CD8-positive, alpha-beta memory T cell (primary cell): Measurements from ENCODE around the gene ABLIM2. TPM values are rescaled to one million over a fixed set of nuclear protein-coding genes. Genes with fewer than 3 reads are reported as not detected.

Source experiments
- CTCF ChIA-PET: fragments of 350-600 bp; sonication (Branson Sonifier 250); formaldehyde crosslinking; loops from one replicate; lab custom pipeline; 2021; ENCODE audit warnings: antibody characterized with exemption; lab: Charles Lee
- POLR2A ChIA-PET: fragments of 350-600 bp; sonication (Branson Sonifier 250); formaldehyde crosslinking; loops from one replicate; lab custom pipeline; 2021; ENCODE audit warnings: antibody characterized with exemption; lab: Charles Lee
- DNase-seq, 5 donors: peaks; one replicate each; pipeline versions ENCODE4 v3.0.0 to v3.0.0-alpha.2; 2020 to 2022; ENCODE audit warnings: mixed read lengths in 1 of 5
- H3K27ac ChIP-seq: one replicate; pipeline ENCODE4 v1.7.0; 2013; ENCODE audit warnings: low read depth, mild to moderate bottlenecking, low read length, moderate library complexity
- H3K27me3 ChIP-seq: 2 replicates; pipeline ENCODE4 v1.7.0; 2013; ENCODE audit warnings: low read length, mild to moderate bottlenecking; ENCODE audit not compliant: insufficient read depth, poor library complexity, severe bottlenecking
- H3K36me3 ChIP-seq: 2 replicates; pipeline ENCODE4 v1.7.0; 2013; ENCODE audit warnings: mild to moderate bottlenecking, low read length, moderate library complexity; ENCODE audit not compliant: insufficient read depth
- H3K4me1 ChIP-seq: 2 replicates; pipeline ENCODE4 v1.7.0; 2013; ENCODE audit warnings: mild to moderate bottlenecking, low read length, moderate library complexity; ENCODE audit not compliant: insufficient read depth
- H3K4me3 ChIP-seq: 2 replicates; pipeline ENCODE4 v1.7.0; 2013; ENCODE audit warnings: mild to moderate bottlenecking, low read length
- H3K9me3 ChIP-seq: 2 replicates; pipeline ENCODE4 v1.7.0; 2013; ENCODE audit warnings: mild to moderate bottlenecking, low read length
- H3K27ac Mint-ChIP-seq, 8 donors: one replicate each; pipeline ENCODE4 v1.8.0; 2020 to 2021; ENCODE audit warnings: mixed read lengths in 8 of 8, mild to moderate bottlenecking in 6 of 8, inconsistent platforms in 3 of 8, moderate library complexity in 3 of 8
- H3K27me3 Mint-ChIP-seq, 2 donors: one replicate each; pipeline ENCODE4 v1.8.0; 2020 to 2021; ENCODE audit warnings: mixed read lengths in 2 of 2, mild to moderate bottlenecking in 1 of 2, moderate library complexity in 1 of 2
- H3K36me3 Mint-ChIP-seq, 3 donors: one replicate each; pipeline ENCODE4 v1.8.0; 2020 to 2021; ENCODE audit warnings: mixed read lengths in 3 of 3, inconsistent platforms in 1 of 3, mild to moderate bottlenecking in 1 of 3
- H3K4me1 Mint-ChIP-seq, 3 donors: one replicate each; pipeline ENCODE4 v1.8.0; 2020 to 2021; ENCODE audit warnings: mixed read lengths in 3 of 3, inconsistent platforms in 1 of 3, mild to moderate bottlenecking in 1 of 3
- H3K4me3 Mint-ChIP-seq, 7 donors: one replicate each; pipeline ENCODE4 v1.8.0; 2020 to 2021; ENCODE audit warnings: mixed read lengths in 7 of 7, mild to moderate bottlenecking in 6 of 7, moderate library complexity in 4 of 7, inconsistent platforms in 2 of 7
- H3K9me3 Mint-ChIP-seq, 5 donors: one replicate each; pipeline ENCODE4 v1.8.0; 2020 to 2022; ENCODE audit warnings: mixed read lengths in 5 of 5, mild to moderate bottlenecking in 3 of 5, moderate library complexity in 2 of 5, inconsistent platforms in 1 of 5
- polyA plus RNA-seq: library from polyadenylated mRNA; unstranded; fragments of 300-500 nt; fragmentation: Illumina TruSeq; gene quantifications from one replicate; pipeline ENCODE4 v1.2.3, GENCODE V29; 2021
- total RNA-seq, 2 experiments: library from RNA; stranded (reverse); gene quantifications; one replicate each; pipeline ENCODE4 v1.2.3, GENCODE V29; 2021

ABLIM2 gene
- total and polyA plus RNA-seq, 3 experiments from 2014 or later, result 0.72 to 1.2 (median 1.1) TPM

GRCh38 chr4:8182294-8182693 is 23.7 kb upstream of the ABLIM2 start:
- no peaks in the 10 kb centered on the region for H3K36me3 ChIP-seq
- POLR2A ChIA-PET, result no interaction called here
- no peaks in the 10 kb centered on the region for H3K9me3 Mint-ChIP-seq
- H3K4me3 Mint-ChIP-seq, result no peak overlapping the region
- H3K27me3 Mint-ChIP-seq, result peaks cover 0 to 3% of the 10 kb centered on the region in 2 donors
- H3K27me3 ChIP-seq, result no peaks in the 10 kb centered on the region
- DNase-seq, result no peak
- no peak overlapping the region for H3K27ac Mint-ChIP-seq
- no peaks in the 10 kb centered on the region for H3K9me3 ChIP-seq
- no peaks in the 10 kb centered on the region for H3K36me3 Mint-ChIP-seq
- no peak overlapping the region for H3K4me3 ChIP-seq
- CTCF ChIA-PET, result no interaction called here
- no peaks in the 10 kb centered on the region for H3K4me1 ChIP-seq
- H3K4me1 Mint-ChIP-seq, result no peaks in the 10 kb centered on the region
- H3K27ac ChIP-seq, result no peak overlapping the region

DNA sequence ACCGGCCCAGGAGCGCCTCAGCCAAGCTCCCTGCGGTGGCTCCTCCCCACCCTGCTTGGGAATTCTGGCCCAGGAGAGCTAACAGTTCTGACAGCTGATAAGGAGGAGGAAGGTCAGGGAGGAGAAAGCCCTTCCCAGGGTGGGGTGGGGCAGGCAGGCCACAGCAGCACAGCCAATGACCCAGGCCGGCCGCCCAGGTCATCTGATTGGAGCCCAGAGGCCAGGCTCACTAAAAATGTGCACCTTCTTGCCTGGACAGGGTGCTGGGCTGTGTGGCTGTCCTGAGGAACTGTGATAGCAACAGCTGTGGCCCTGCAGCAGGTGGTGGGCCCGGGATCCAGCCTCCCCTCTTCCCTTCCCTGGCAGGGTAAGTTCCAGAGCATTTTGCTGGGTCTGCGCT is 23.2 kb upstream of the ABLIM2 start:
- H3K27ac Mint-ChIP-seq, result no peak overlapping the region

GRCh38 chr4:8181119-8181518 is 22.5 kb upstream of the ABLIM2 start:
- Histone ChIP-seq H3K36me3 (no peaks in the 10 kb centered on the region), H3K27me3 (no peaks in the 10 kb centered on the region), H3K9me3 (no peaks in the 10 kb centered on the region), H3K27ac (no peak overlapping the region), H3K4me1 (no peaks in the 10 kb centered on the region), H3K4me3 (no peak overlapping the region)
- DNase-seq, result no peak
- no peak overlapping the region for H3K4me3 Mint-ChIP-seq
- no peak overlapping the region for H3K27ac Mint-ChIP-seq
- H3K36me3 Mint-ChIP-seq, result no peaks in the 10 kb centered on the region
- POLR2A ChIA-PET, result no interaction called here
- peaks cover 0 to 4% (median 2%) of the 10 kb centered on the region in 3 donors for H3K4me1 Mint-ChIP-seq
- CTCF ChIA-PET, result no interaction called here
- H3K9me3 Mint-ChIP-seq, result no peaks in the 10 kb centered on the region
- peaks cover 0 to 1% of the 10 kb centered on the region in 2 donors for H3K27me3 Mint-ChIP-seq

More for the DNA sequence above, 23.2 kb upstream of the ABLIM2 start:
- Mint-ChIP-seq H3K36me3 (no peaks in the 10 kb centered on the region), H3K4me1 (peaks cover 0 to 2% (median 1%) of the 10 kb centered on the region in 3 donors), H3K27me3 (peaks cover 0 to 3% of the 10 kb centered on the region in 2 donors), H3K4me3 (no peak overlapping the region), H3K9me3 (no peaks in the 10 kb centered on the region)
- no peak for DNase-seq
- Histone ChIP-seq H3K4me1 (no peaks in the 10 kb centered on the region), H3K27me3 (no peaks in the 10 kb centered on the region), H3K27ac (no peak overlapping the region), H3K36me3 (no peaks in the 10 kb centered on the region), H3K4me3 (no peak overlapping the region), H3K9me3 (no peaks in the 10 kb centered on the region)
- CTCF ChIA-PET, result no interaction called here
- POLR2A ChIA-PET, result no interaction called here

GRCh38 chr4:8180310-8181093 is 21.9 kb upstream of the ABLIM2 start:
- H3K27ac ChIP-seq, result no peak overlapping the region
- no peak overlapping the region for H3K27ac Mint-ChIP-seq
- no peaks in the 10 kb centered on the region for H3K27me3 ChIP-seq
- no peak for DNase-seq
- no peaks in the 10 kb centered on the region for H3K36me3 ChIP-seq
- H3K27me3 Mint-ChIP-seq, result no peaks in the 10 kb centered on the region
- no peak overlapping the region for H3K4me3 Mint-ChIP-seq
- no peak overlapping the region for H3K4me3 ChIP-seq
- no peaks in the 10 kb centered on the region for H3K36me3 Mint-ChIP-seq
- H3K4me1 ChIP-seq, result no peaks in the 10 kb centered on the region
- peaks cover 0 to 4% (median 2%) of the 10 kb centered on the region in 3 donors for H3K4me1 Mint-ChIP-seq
- H3K9me3 ChIP-seq, result no peaks in the 10 kb centered on the region
- ChIA-PET POLR2A (no interaction called here), CTCF (no interaction called here)
- H3K9me3 Mint-ChIP-seq, result no peaks in the 10 kb centered on the region

GRCh38 chr4:8179771-8180170 is 21.2 kb upstream of the ABLIM2 start:
- Mint-ChIP-seq H3K27ac (no peak overlapping the region), H3K4me3 (no peak overlapping the region), H3K27me3 (no peaks in the 10 kb centered on the region), H3K36me3 (no peaks in the 10 kb centered on the region), H3K4me1 (peaks cover 0 to 4% (median 2%) of the 10 kb centered on the region in 3 donors), H3K9me3 (no peaks in the 10 kb centered on the region)
- Histone ChIP-seq H3K27ac (no peak overlapping the region), H3K4me1 (no peaks in the 10 kb centered on the region), H3K27me3 (no peaks in the 10 kb centered on the region), H3K36me3 (no peaks in the 10 kb centered on the region), H3K9me3 (no peaks in the 10 kb centered on the region), H3K4me3 (no peak overlapping the region)
- no peak for DNase-seq
- ChIA-PET CTCF (no interaction called here), POLR2A (no interaction called here)

- no peak for DNase-seq
- no peaks in the 10 kb centered on the region for H3K9me3 Mint-ChIP-seq
- Histone ChIP-seq H3K27me3 (no peaks in the 10 kb centered on the region), H3K4me3 (no peak overlapping the region), H3K4me1 (no peaks in the 10 kb centered on the region), H3K9me3 (no peaks in the 10 kb centered on the region), H3K36me3 (no peaks in the 10 kb centered on the region), H3K27ac (no peak overlapping the region)
- no peak overlapping the region for H3K4me3 Mint-ChIP-seq
- CTCF ChIA-PET, result no interaction called here
- no peak overlapping the region for H3K27ac Mint-ChIP-seq
- POLR2A ChIA-PET, result no interaction called here
- H3K4me1 Mint-ChIP-seq, result peaks cover 0 to 4% (median 2%) of the 10 kb centered on the region in 3 donors
- H3K27me3 Mint-ChIP-seq, result peaks cover 0 to 1% of the 10 kb centered on the region in 2 donors
- H3K36me3 Mint-ChIP-seq, result no peaks in the 10 kb centered on the region
Measured at GRCh38 chr4:8179074-8179473, 20.5 kb upstream of the ABLIM2 start.

- H3K36me3 Mint-ChIP-seq, result no peaks in the 10 kb centered on the region
- no peaks in the 10 kb centered on the region for H3K9me3 Mint-ChIP-seq
- H3K27me3 ChIP-seq, result no peaks in the 10 kb centered on the region
- H3K27ac ChIP-seq, result no peak overlapping the region
- peaks cover 0 to 4% (median 2%) of the 10 kb centered on the region in 3 donors for H3K4me1 Mint-ChIP-seq
- no peak for DNase-seq
- H3K4me3 ChIP-seq, result no peak overlapping the region
- peaks cover 0 to 1% of the 10 kb centered on the region in 2 donors for H3K27me3 Mint-ChIP-seq
- H3K4me1 ChIP-seq, result no peaks in the 10 kb centered on the region
- no peak overlapping the region for H3K27ac Mint-ChIP-seq
- ChIA-PET POLR2A (no interaction called here), CTCF (interaction anchor here (2.6 kb wide), 1 partner anchor 225 kb away, joined by 15 read pairs; no protein-coding TSS in a partner anchor)
- H3K36me3 ChIP-seq, result no peaks in the 10 kb centered on the region
- H3K4me3 Mint-ChIP-seq, result no peak overlapping the region
- no peaks in the 10 kb centered on the region for H3K9me3 ChIP-seq
Measured at GRCh38 chr4:8177956-8178355, 19.3 kb upstream of the ABLIM2 start.

DNA sequence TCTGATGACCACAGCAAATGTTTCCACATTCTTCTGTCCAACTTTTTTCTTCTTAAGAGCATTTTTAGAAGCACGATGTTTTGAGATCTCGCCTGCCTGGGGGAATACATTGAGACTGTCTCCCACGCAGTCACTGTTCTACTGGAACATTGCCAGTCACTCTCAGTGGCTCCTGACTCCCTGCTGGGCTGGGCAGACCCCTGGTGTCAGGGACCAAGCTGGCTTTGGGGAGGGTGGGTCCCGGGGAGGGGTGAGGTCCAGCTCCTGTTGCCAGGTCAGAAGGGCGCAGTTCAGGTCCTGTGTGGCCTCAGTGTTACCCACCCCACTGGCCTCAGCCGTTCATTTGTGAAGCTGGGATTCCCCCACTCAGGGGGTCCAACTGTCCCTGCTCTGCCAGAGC is 18.9 kb upstream of the ABLIM2 start:
- Histone ChIP-seq H3K9me3 (no peaks in the 10 kb centered on the region), H3K27ac (no peak overlapping the region), H3K27me3 (no peaks in the 10 kb centered on the region), H3K36me3 (no peaks in the 10 kb centered on the region), H3K4me1 (no peaks in the 10 kb centered on the region), H3K4me3 (no peak overlapping the region)
- Mint-ChIP-seq H3K27me3 (peaks cover 0 to 1% of the 10 kb centered on the region in 2 donors), H3K9me3 (no peaks in the 10 kb centered on the region), H3K27ac (no peak overlapping the region), H3K4me1 (peaks cover 0 to 4% (median 2%) of the 10 kb centered on the region in 3 donors), H3K36me3 (no peaks in the 10 kb centered on the region), H3K4me3 (no peak overlapping the region)
- ChIA-PET CTCF (interaction anchor here (0.7 to 2.6 kb wide), 12 partner anchors 10 to 264 kb away, joined by 3 to 15 read pairs (median 4); partner anchors contain the start of genes ABLIM2 and SH3TC1), POLR2A (no interaction called here)
- DNase-seq, result no peak
